ENCODE results near the gene NEUROD6. TPM values are rescaled to one million over a fixed set of nuclear protein-coding genes. Genes with fewer than 3 reads are reported as not detected.

Gene NEUROD6
- total RNA-seq, 1 experiment from 2014 or later: not detected

DNA sequence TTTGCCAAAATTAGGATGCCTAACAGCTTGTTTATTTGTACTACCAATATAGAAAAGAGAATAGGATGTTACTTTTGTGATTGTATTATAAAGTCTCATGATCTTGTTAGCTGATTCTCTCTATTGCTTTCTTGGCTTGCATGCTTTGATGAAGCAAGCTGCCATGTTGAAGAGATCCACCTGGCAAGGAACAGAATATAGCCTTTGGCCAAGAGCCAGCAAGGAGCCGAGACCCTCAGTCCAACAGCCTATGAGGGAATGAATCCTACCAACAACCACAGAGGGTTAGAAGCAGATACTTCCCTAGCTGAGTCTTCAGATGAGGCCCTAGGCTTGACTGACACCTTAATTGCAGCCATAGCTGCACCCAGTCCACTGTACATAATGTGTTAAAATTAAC is 41.2 kb downstream of the NEUROD6 start:
- H3K27me3 ChIP-seq (ENCODE audit: control insufficient read depth, insufficient read depth, low read length): peaks cover 4% of the 10 kb centered on the region; the same call in 1 of the 2 replicates
- no peaks in the 10 kb centered on the region for H3K36me3 ChIP-seq (ENCODE audit: control insufficient read depth, insufficient read depth, low read length)
- no peak for ATAC-seq
- DNase-seq (ENCODE audit: low read depth, low spot score): no peak
- no peak overlapping the region for H3K4me3 ChIP-seq (ENCODE audit: low read depth in 2 of 2, low read length in 2 of 2)
- no TSS peak for BruUV-seq (replicated peaks)
- TF ChIP-seq REST (IDR thresholded peaks at IDR 0.05; ENCODE audit: insufficient read depth in 1 of 2, low read depth in 2 of 2, low read length in 1 of 2) (no peak), TCF7L2 (IDR thresholded peaks at IDR 0.05; ENCODE audit: low read depth, low read length) (no peak), POLR2AphosphoS5 (IDR thresholded peaks at IDR 0.05; ENCODE audit: low read depth, low read length) (no peak), SIN3A (IDR thresholded peaks at IDR 0.05; ENCODE audit: borderline replicate concordance, insufficient read depth, low read depth, low read length) (no peak)
- TF ChIP-seq, protein P1, sequence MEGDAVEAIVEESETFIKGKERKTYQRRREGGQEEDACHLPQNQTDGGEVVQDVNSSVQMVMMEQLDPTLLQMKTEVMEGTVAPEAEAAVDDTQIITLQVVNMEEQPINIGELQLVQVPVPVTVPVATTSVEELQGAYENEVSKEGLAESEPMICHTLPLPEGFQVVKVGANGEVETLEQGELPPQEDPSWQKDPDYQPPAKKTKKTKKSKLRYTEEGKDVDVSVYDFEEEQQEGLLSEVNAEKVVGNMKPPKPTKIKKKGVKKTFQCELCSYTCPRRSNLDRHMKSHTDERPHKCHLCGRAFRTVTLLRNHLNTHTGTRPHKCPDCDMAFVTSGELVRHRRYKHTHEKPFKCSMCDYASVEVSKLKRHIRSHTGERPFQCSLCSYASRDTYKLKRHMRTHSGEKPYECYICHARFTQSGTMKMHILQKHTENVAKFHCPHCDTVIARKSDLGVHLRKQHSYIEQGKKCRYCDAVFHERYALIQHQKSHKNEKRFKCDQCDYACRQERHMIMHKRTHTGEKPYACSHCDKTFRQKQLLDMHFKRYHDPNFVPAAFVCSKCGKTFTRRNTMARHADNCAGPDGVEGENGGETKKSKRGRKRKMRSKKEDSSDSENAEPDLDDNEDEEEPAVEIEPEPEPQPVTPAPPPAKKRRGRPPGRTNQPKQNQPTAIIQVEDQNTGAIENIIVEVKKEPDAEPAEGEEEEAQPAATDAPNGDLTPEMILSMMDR (IDR thresholded peaks at IDR 0.05): no peak
- H3K9me3 ChIP-seq (ENCODE audit: control insufficient read depth, insufficient read depth, low read depth, low read length): no peaks in the 10 kb centered on the region
- ChIA-PET POLR2A (no interaction called here), CTCF (no interaction called here)
- no peak overlapping the region for H3K27ac ChIP-seq (ENCODE audit: low read length)
- intact Hi-C loops (cut with micrococcal nuclease; ENCODE audit: unreplicated experiment) (no loop called here), in situ Hi-C loops (cut with HindIII; ENCODE audit: low pct_unique_long_range_greater_than_20kb, low sequenced_read_pairs) (no loop called here)
- no peaks in the 10 kb centered on the region for H3K4me1 ChIP-seq (ENCODE audit: control insufficient read depth, insufficient read depth, low read length)

DNA sequence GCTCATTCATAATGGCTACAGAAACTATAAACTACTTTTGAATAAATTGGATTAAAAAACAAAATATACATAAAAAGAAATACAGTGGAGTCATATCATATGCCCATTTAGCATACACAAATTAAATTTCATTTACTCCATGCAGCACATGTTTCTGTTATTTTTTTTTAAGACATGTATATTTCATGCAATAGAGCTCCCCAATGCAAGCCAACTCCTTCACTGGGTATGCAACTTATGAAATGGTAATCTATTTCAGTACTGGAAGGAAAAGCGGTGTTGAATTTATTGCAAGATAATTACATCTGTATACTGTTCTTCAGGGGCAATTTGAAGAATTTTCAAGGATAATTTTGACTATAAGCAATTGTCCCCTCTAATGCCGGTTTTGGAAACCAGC is 49.9 kb downstream of the NEUROD6 start:
- CTCF ChIA-PET: interaction anchor here (0.6 kb wide), 1 partner anchor 8 kb away, joined by 3 read pairs; no protein-coding TSS in a partner anchor
- Histone ChIP-seq H3K4me3 (ENCODE audit: low read depth in 2 of 2, low read length in 2 of 2) (no peak overlapping the region), H3K27ac (ENCODE audit: low read length) (no peak overlapping the region), H3K9me3 (ENCODE audit: control insufficient read depth, insufficient read depth, low read depth, low read length) (no peaks in the 10 kb centered on the region), H3K27me3 (ENCODE audit: control insufficient read depth, insufficient read depth, low read length) (0 out of 2 replicates have a peak, but pooled peaks cover 6% of the 10 kb centered on the region), H3K4me1 (ENCODE audit: control insufficient read depth, insufficient read depth, low read length) (no peaks in the 10 kb centered on the region), H3K36me3 (ENCODE audit: control insufficient read depth, insufficient read depth, low read length) (no peaks in the 10 kb centered on the region)
- TF ChIP-seq, protein P1 (IDR thresholded peaks at IDR 0.05): no peak
- TF ChIP-seq POLR2AphosphoS5 (IDR thresholded peaks at IDR 0.05; ENCODE audit: low read depth, low read length) (no peak), TCF7L2 (IDR thresholded peaks at IDR 0.05; ENCODE audit: low read depth, low read length) (no peak), REST (IDR thresholded peaks at IDR 0.05; ENCODE audit: insufficient read depth in 1 of 2, low read depth in 2 of 2, low read length in 1 of 2) (no peak), SIN3A (IDR thresholded peaks at IDR 0.05; ENCODE audit: borderline replicate concordance, insufficient read depth, low read depth, low read length) (no peak)
- POLR2A ChIA-PET: no interaction called here
- in situ Hi-C loops (cut with HindIII; ENCODE audit: low pct_unique_long_range_greater_than_20kb, low sequenced_read_pairs): no loop called here
- intact Hi-C loops (cut with micrococcal nuclease; ENCODE audit: unreplicated experiment): no loop called here
- no peak for DNase-seq (ENCODE audit: low read depth, low spot score)
- ATAC-seq: no peak
- BruUV-seq (replicated peaks): no TSS peak

All from Panc1 (cell line).